H1 (cell line): Measurements from ENCODE around the gene CAMSAP1. TPM values are rescaled to one million over a fixed set of nuclear protein-coding genes. Genes with fewer than 3 reads are reported as not detected.

Experiments used
- CTCF ChIA-PET: fragments of 300-600 bp; sonication (Branson Sonifier 250); formaldehyde crosslinking; loops from one replicate; lab custom pipeline; 2021; ENCODE audit not compliant: partially characterized antibody; lab: Charles Lee
- POLR2A ChIA-PET: fragments of 300-600 bp; sonication (Branson Sonifier 250); formaldehyde crosslinking; loops from one replicate; lab custom pipeline; 2021; ENCODE audit warnings: inconsistent platforms; ENCODE audit not compliant: partially characterized antibody; lab: Charles Lee
- DNase-seq, 2 experiments: peaks; one replicate each; pipeline versions ENCODE4 v3.0.0 to v3.0.0-alpha.2; 2010 to 2022; ENCODE audit warnings: low spot score in 2 of 2, low read depth in 1 of 2, mixed read lengths in 1 of 2
- FAIRE-seq: peaks from 2 replicates; lab custom pipeline; 2011; peaks lifted over from hg19 to GRCh38; lab: Jason Lieb, UNC
- H2AFZ ChIP-seq: 2 replicates; pipeline ENCODE4 v1.8.1; 2012; ENCODE audit warnings: low read length, inconsistent platforms
- H2AK5ac ChIP-seq: 2 replicates; pipeline ENCODE4 v1.6.1; 2013; ENCODE audit warnings: low read depth, low read length
- H2BK120ac ChIP-seq: replicated peaks from 2 replicates; pipeline ENCODE3; 2013; ENCODE audit warnings: low read depth, low read length, inconsistent platforms
- H2BK12ac ChIP-seq: 2 replicates; pipeline ENCODE4 v1.6.1; 2013; ENCODE audit warnings: low read depth, low read length
- H2BK15ac ChIP-seq: 2 replicates; pipeline ENCODE4 v1.6.1; 2013; ENCODE audit warnings: low read length
- H2BK20ac ChIP-seq: 2 replicates; pipeline ENCODE4 v1.6.1; 2013; ENCODE audit warnings: low read length
- H2BK5ac ChIP-seq: 2 replicates; pipeline ENCODE4 v1.6.1; 2013; ENCODE audit warnings: low read depth, low read length
- H3K14ac ChIP-seq: 2 replicates; pipeline ENCODE4 v1.6.1; 2013; ENCODE audit warnings: inconsistent platforms; ENCODE audit not compliant: insufficient read length
- H3K18ac ChIP-seq: 2 replicates; pipeline ENCODE4 v1.6.1; 2013; ENCODE audit warnings: low read length; ENCODE audit errors: extremely low read depth
- H3K23ac ChIP-seq: 2 replicates; pipeline ENCODE4 v1.6.1; 2013; ENCODE audit warnings: inconsistent platforms; ENCODE audit not compliant: insufficient read length
- H3K23me2 ChIP-seq: 2 replicates; pipeline ENCODE4 v1.6.1; 2013; ENCODE audit warnings: low read depth, low read length
- H3K27ac ChIP-seq: 2 replicates; pipeline ENCODE4 v1.6.1; 2011; ENCODE audit warnings: low read depth, low read length, inconsistent platforms
- H3K27me3 ChIP-seq, 4 experiments: replicated peaks in 1 of 4; 1 replicate in 1 of 4; 2 replicates in 3 of 4; pipeline versions ENCODE4 v1.6.1 to v1.8.1; 2011 to 2013; ENCODE audit warnings: low read length in 3 of 4, mild to moderate bottlenecking in 3 of 4, inconsistent platforms in 2 of 4, mixed read lengths in 2 of 4, moderate library complexity in 1 of 4; ENCODE audit not compliant: control insufficient read depth in 3 of 4, insufficient read depth in 3 of 4; ENCODE audit errors: extremely low read depth in 1 of 4
- H3K36me3 ChIP-seq, 4 experiments: 2 replicates each; pipeline versions ENCODE4 v1.6.1 to v1.8.1; 2011 to 2013; ENCODE audit warnings: mild to moderate bottlenecking in 4 of 4, low read length in 3 of 4, moderate library complexity in 2 of 4, control low read depth in 1 of 4, inconsistent platforms in 1 of 4; ENCODE audit not compliant: insufficient read depth in 4 of 4, control insufficient read depth in 2 of 4
- H3K4ac ChIP-seq: replicated peaks from 2 replicates; pipeline ENCODE3; 2013; ENCODE audit warnings: low read length, low read depth, mixed read lengths, inconsistent platforms; ENCODE audit not compliant: insufficient read length
- H3K4me1 ChIP-seq, 4 experiments: replicated peaks in 1 of 4; 1 replicate in 1 of 4; 2 replicates in 3 of 4; pipeline versions ENCODE4 v1.6.1 to v1.8.1; 2011 to 2013; ENCODE audit warnings: low read length in 3 of 4, inconsistent platforms in 2 of 4, mixed read lengths in 1 of 4; ENCODE audit not compliant: insufficient read depth in 4 of 4, control insufficient read depth in 3 of 4
- H3K4me2 ChIP-seq, 2 experiments: 2 replicates each; pipeline versions ENCODE4 v1.6.1 to v1.8.1; 2011 to 2013; ENCODE audit warnings: low read depth in 2 of 2, low read length in 2 of 2, control low read depth in 1 of 2, inconsistent platforms in 1 of 2, mild to moderate bottlenecking in 1 of 2; ENCODE audit not compliant: insufficient read depth in 1 of 2
- H3K4me3 ChIP-seq, 4 experiments: fragments of 200-600, 300-600 bp in 1 of 4; sonication (generic), shearing (Covaris generic), sonication (Bioruptor Twin) in 1 of 4; 2 replicates each; pipeline versions ENCODE4 v1.5.1 to v1.8.1; 2011 to 2016; ENCODE audit warnings: low read length in 4 of 4, low read depth in 3 of 4, control low read depth in 2 of 4, inconsistent platforms in 2 of 4, mild to moderate bottlenecking in 2 of 4, mixed read lengths in 1 of 4, moderate library complexity in 1 of 4; ENCODE audit not compliant: insufficient read depth in 2 of 4; ENCODE audit errors: extremely low read depth in 1 of 4
- H3K56ac ChIP-seq: replicated peaks from 2 replicates; pipeline ENCODE3; 2013; ENCODE audit warnings: low read depth, mild to moderate bottlenecking, mixed read lengths, low read length, inconsistent platforms; ENCODE audit not compliant: insufficient read length
- H3K79me1 ChIP-seq: 2 replicates; pipeline ENCODE4 v1.6.1; 2013; ENCODE audit warnings: low read depth, low read length, control low read depth
- H3K79me2 ChIP-seq, 2 experiments: 2 replicates each; pipeline versions ENCODE4 v1.6.1 to v1.8.1; 2012 to 2013; ENCODE audit warnings: low read length in 2 of 2, mild to moderate bottlenecking in 2 of 2, inconsistent platforms in 1 of 2; ENCODE audit not compliant: insufficient read depth in 2 of 2, control insufficient read depth in 1 of 2
- H3K9ac ChIP-seq, 4 experiments: replicated peaks in 1 of 4; 1 replicate in 1 of 4; 2 replicates in 3 of 4; pipeline versions ENCODE4 v1.6.1 to v1.8.1; 2011 to 2013; ENCODE audit warnings: low read depth in 3 of 4, low read length in 3 of 4, control low read depth in 2 of 4, mild to moderate bottlenecking in 2 of 4, moderate library complexity in 2 of 4, inconsistent platforms in 1 of 4; ENCODE audit errors: extremely low read depth in 1 of 4
- H3K9me3 ChIP-seq, 2 experiments: 2 replicates each; pipeline versions ENCODE4 v1.6.1 to v1.8.1; 2012 to 2013; ENCODE audit warnings: mild to moderate bottlenecking in 2 of 2, moderate library complexity in 2 of 2, control low read depth in 1 of 2, inconsistent platforms in 1 of 2, low read depth in 1 of 2, low read length in 1 of 2, mixed read lengths in 1 of 2; ENCODE audit not compliant: insufficient read depth in 2 of 2
- H4K20me1 ChIP-seq, 2 experiments: replicated peaks in 1 of 2; 2 replicates each; pipeline versions ENCODE3 to v1.8.1; 2011 to 2013; ENCODE audit warnings: inconsistent platforms in 2 of 2, low read length in 2 of 2, mild to moderate bottlenecking in 1 of 2; ENCODE audit not compliant: insufficient read depth in 2 of 2, control insufficient read depth in 1 of 2
- H4K5ac ChIP-seq: 2 replicates; pipeline ENCODE4 v1.6.1; 2013; ENCODE audit warnings: low read length, low read depth, mixed read lengths, inconsistent platforms; ENCODE audit not compliant: insufficient read length
- H4K8ac ChIP-seq: 2 replicates; pipeline ENCODE4 v1.8.0; 2013; ENCODE audit warnings: mild to moderate bottlenecking, moderate library complexity, low read length, inconsistent platforms; ENCODE audit not compliant: insufficient read depth; ENCODE audit errors: extremely low read depth
- H4K91ac ChIP-seq: replicated peaks from 2 replicates; pipeline ENCODE3; 2013; ENCODE audit warnings: low read length, mixed read lengths, inconsistent platforms; ENCODE audit not compliant: insufficient read length
- CBX8 ChIP-seq: fragments of 300-800, 300-1000 bp; sonication (generic); IDR thresholded peaks from 2 replicates; pipeline ENCODE4 v1.7.1; 2016; ENCODE audit warnings: low read depth, low read length, borderline replicate concordance
- EGR1 ChIP-seq: IDR thresholded peaks from 2 replicates; pipeline ENCODE4 v1.6.1; 2011; ENCODE audit warnings: low read depth, low read length, borderline replicate concordance
- WGBS, 2 experiments: shearing (Covaris generic) in 1 of 2; methylation state at CpG; one replicate each; pipeline versions ENCODE4 v1.1.6 to v1.1.7; 2013 to 2015; ENCODE audit warnings: low lambda C conversion rate in 2 of 2, mixed read lengths in 2 of 2, inconsistent platforms in 1 of 2, low coverage in 1 of 2, missing lambda C conversion rate in 1 of 2; ENCODE audit not compliant: insufficient replicate concordance in 2 of 2, insufficient coverage in 1 of 2, insufficient read length in 1 of 2; ENCODE audit errors: extremely low coverage in 1 of 2, missing lambda C conversion rate in 1 of 2; 5-methylcytosine and 5-hydroxymethylcytosine counted together
- polyA plus RNA-seq, 7 experiments: library from polyadenylated mRNA; depleted of rRNA in 3 of 7; stranded (reverse) in 5 of 7; unstranded in 2 of 7; fragments of >200 nt in 5 of 7; fragments of 200-250 nt in 2 of 7; gene quantifications; 1 replicate in 5 of 7; 2 replicates in 1 of 7; 4 replicates in 1 of 7; pipeline versions ENCODE4 v1.2.1 to v1.2.3, GENCODE V29; 2011 to 2013; ENCODE audit warnings: missing spikeins in 2 of 7, mixed read lengths in 2 of 7
- total RNA-seq: library from RNA; stranded (reverse); fragmentation: NEBNext Ultra II Directional; extraction: Animal tissue kit (Norgen Biotek cat#: 25700); gene quantifications from 2 replicates; pipeline ENCODE4 v1.2.1, GENCODE V29; 2021

Gene CAMSAP1
- total and polyA plus RNA-seq, 2 of the 8 experiments (the other 6 are each of a cell fraction or from before 2014, with no cell fraction given), result 13.4 to 44.0 TPM

GRCh38 chr9:135814421-135815095, 92.8 kb downstream of the CAMSAP1 start:
- Histone ChIP-seq H3K36me3 (peaks cover 22 to 75% (median 64%) of the 10 kb centered on the region in 4 experiments), H3K14ac (no peak overlapping the region), H3K9ac (no peak overlapping the region), H3K79me2 (no peaks in the 10 kb centered on the region), H3K4me1 (no peaks in the 10 kb centered on the region; a peak in 1 of 7 replicates), H2AK5ac (no peak overlapping the region), H3K18ac (no peak overlapping the region), H2BK15ac (no peak overlapping the region), H2BK120ac (no peak overlapping the region), H2BK12ac (no peak overlapping the region), H3K27me3 (no peaks in the 10 kb centered on the region), H3K23me2 (no peaks in the 10 kb centered on the region), H4K91ac (no peak overlapping the region), H3K23ac (no peak overlapping the region), H3K4me3 (no peak overlapping the region), H2BK5ac (peak overlapping the region; percentile 52; the same call in 1 of the 2 replicates), H3K56ac (no peak overlapping the region), H3K9me3 (no peaks in the 10 kb centered on the region), H3K79me1 (no peaks in the 10 kb centered on the region), H4K5ac (no peak overlapping the region), H2AFZ (no peak overlapping the region), H3K4me2 (no peak overlapping the region), H3K4ac (no peak overlapping the region), H4K8ac (no peak overlapping the region), H4K20me1 (peaks cover 4 to 11% of the 10 kb centered on the region in 2 experiments), H3K27ac (no peak overlapping the region), H2BK20ac (no peak overlapping the region)
- ChIA-PET POLR2A (no interaction called here), CTCF (interaction anchor here (1.2 kb wide), 1 partner anchor 10 kb away, joined by 3 read pairs; no protein-coding TSS in a partner anchor)
- TF ChIP-seq CBX8 (no peak), EGR1 (no peak)
- 92% methylated on average over 9 of the region's 12 CpGs; no CpG with 5 or more reads in 1 of the 2 experiments for WGBS, 2 experiments
- no peak for FAIRE-seq
- no peak for DNase-seq
